Left ventricle myocardium inferior (tissue), 1 donor: ENCODE results near the gene LRP2. TPM values are rescaled to one million over a fixed set of nuclear protein-coding genes. Genes with fewer than 3 reads are reported as not detected.

ENCODE experiments used
- DNase-seq: peaks from one replicate; pipeline ENCODE4 v3.0.0-alpha.2; 2020
- H3K27ac ChIP-seq: fragments of 200-600 bp; replicated peaks from 2 replicates; pipeline ENCODE4 v1.8.0; 2021
- H3K27me3 ChIP-seq: fragments of 200-600 bp; 2 replicates; pipeline ENCODE4 v1.8.0; 2021; ENCODE audit warnings: low read depth
- H3K36me3 ChIP-seq: fragments of 200-600 bp; 2 replicates; pipeline ENCODE4 v1.8.0; 2021
- H3K4me1 ChIP-seq: fragments of 200-600 bp; 2 replicates; pipeline ENCODE4 v1.8.0; 2021
- H3K4me3 ChIP-seq: fragments of 200-600 bp; 2 replicates; pipeline ENCODE4 v1.8.0; 2021; ENCODE audit warnings: mild to moderate bottlenecking, moderate library complexity
- H3K9me3 ChIP-seq: fragments of 200-600 bp; replicated peaks from 2 replicates; pipeline ENCODE4 v1.8.0; 2021
- intact Hi-C: fragments of 100-400 bp; cut with micrococcal nuclease; formaldehyde crosslinking; loops from one replicate; pipeline ENCODE4 v1.11.0; 2022
- total RNA-seq: library from RNA; stranded (reverse); fragmentation: NEBNext Ultra II Directional; extraction: Animal tissue kit (Norgen Biotek cat#: 25700); gene quantifications from one replicate; pipeline ENCODE4 v1.2.1, GENCODE V29; 2021
- TF ChIP-seq, protein P1 (sequence below): fragments of 200-600 bp; IDR thresholded peaks from 2 replicates; pipeline ENCODE4 v1.8.0; 2021; ENCODE audit warnings: antibody characterized with exemption, mild to moderate bottlenecking, borderline replicate concordance
- donor health status: DM: no; HTN: yes; CAD: no; lungs with severe emphysema.

LRP2 gene
- total RNA-seq, 1 donor from 2014 or later, result 0.05 TPM

DNA sequence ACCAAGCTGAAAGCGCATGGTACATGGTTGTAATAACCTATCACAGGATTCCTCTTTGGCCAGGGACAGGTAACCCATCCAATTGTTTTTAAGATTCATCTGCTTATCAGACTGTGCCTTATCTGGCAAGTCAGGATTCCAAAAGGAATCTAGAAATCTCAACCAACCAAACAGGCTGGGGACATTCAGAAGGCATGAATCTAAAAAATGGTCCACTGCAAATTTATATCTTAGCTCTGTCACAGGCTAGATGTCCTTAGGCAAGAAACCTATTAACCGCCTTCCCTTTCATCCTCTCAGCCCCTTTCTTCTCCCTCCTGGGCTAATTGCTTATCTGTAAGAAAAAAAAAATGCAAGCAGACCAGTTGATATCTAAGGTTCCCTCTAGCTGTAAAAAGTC lies 4.3 kb downstream of the LRP2 start:
- Histone ChIP-seq H3K27me3 (peaks cover 53% of the 10 kb centered on the region), H3K4me3 (no peak overlapping the region), H3K9me3 (no peaks in the 10 kb centered on the region), H3K36me3 (no peaks in the 10 kb centered on the region), H3K27ac (no peak overlapping the region), H3K4me1 (peaks cover 17% of the 10 kb centered on the region)
- no peak for DNase-seq
- intact Hi-C loops, result no loop called here
- TF ChIP-seq, protein P1, sequence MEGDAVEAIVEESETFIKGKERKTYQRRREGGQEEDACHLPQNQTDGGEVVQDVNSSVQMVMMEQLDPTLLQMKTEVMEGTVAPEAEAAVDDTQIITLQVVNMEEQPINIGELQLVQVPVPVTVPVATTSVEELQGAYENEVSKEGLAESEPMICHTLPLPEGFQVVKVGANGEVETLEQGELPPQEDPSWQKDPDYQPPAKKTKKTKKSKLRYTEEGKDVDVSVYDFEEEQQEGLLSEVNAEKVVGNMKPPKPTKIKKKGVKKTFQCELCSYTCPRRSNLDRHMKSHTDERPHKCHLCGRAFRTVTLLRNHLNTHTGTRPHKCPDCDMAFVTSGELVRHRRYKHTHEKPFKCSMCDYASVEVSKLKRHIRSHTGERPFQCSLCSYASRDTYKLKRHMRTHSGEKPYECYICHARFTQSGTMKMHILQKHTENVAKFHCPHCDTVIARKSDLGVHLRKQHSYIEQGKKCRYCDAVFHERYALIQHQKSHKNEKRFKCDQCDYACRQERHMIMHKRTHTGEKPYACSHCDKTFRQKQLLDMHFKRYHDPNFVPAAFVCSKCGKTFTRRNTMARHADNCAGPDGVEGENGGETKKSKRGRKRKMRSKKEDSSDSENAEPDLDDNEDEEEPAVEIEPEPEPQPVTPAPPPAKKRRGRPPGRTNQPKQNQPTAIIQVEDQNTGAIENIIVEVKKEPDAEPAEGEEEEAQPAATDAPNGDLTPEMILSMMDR, result no peak

DNA sequence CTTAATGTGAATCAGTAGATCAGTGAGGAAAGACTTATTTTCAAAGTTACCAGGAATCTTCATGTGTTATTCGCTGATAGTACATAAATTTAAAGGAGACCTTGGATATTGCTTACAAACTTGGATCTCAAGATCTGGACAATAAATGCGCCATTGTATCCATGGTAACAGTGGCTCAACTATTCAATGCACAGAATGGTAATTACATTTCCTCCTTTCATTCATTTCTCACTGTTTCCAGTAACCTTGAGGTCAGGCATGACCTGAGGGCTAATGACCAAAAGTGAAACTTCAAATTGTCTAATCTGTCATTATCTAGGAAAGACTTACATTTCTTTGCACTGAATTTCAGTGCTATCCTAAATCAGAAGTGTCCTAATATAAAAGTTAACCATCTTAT lies 8.1 kb downstream of the LRP2 start:
- peaks cover 18% of the 10 kb centered on the region for H3K27me3 ChIP-seq
- H3K27ac ChIP-seq, result no peak overlapping the region
- intact Hi-C loops, result no loop called here
- TF ChIP-seq, protein P1, result no peak
- no peak for DNase-seq
- no peaks in the 10 kb centered on the region for H3K36me3 ChIP-seq
- no peak overlapping the region for H3K4me3 ChIP-seq
- H3K4me1 ChIP-seq, result no peaks in the 10 kb centered on the region
- H3K9me3 ChIP-seq, result no peaks in the 10 kb centered on the region

DNA sequence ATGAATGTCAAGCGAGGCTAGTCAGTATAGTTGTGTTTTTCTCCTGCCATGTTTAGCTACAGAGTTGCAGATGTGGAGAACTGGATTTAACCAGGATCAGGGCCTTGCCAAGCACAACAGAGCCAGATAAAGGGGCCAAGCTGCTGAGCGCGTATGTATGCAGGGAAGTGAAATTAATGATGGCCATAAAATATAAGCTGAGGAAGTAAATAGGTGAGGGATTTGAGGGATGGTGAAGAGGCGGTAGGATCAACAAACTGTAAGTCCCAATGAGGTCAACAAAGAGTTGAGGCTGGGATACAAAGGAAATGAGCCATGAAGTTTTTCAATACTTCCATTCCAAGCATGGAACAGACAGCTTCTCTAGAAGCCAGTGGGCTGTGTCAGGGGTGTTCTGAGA lies 10.6 kb downstream of the LRP2 start:
- no peak overlapping the region for H3K27ac ChIP-seq
- TF ChIP-seq, protein P1, result no peak
- no peaks in the 10 kb centered on the region for H3K36me3 ChIP-seq
- no peaks in the 10 kb centered on the region for H3K4me1 ChIP-seq
- DNase-seq, result no peak
- H3K4me3 ChIP-seq, result no peak overlapping the region
- H3K27me3 ChIP-seq, result no peaks in the 10 kb centered on the region
- intact Hi-C loops, result no loop called here
- H3K9me3 ChIP-seq, result no peaks in the 10 kb centered on the region

DNA sequence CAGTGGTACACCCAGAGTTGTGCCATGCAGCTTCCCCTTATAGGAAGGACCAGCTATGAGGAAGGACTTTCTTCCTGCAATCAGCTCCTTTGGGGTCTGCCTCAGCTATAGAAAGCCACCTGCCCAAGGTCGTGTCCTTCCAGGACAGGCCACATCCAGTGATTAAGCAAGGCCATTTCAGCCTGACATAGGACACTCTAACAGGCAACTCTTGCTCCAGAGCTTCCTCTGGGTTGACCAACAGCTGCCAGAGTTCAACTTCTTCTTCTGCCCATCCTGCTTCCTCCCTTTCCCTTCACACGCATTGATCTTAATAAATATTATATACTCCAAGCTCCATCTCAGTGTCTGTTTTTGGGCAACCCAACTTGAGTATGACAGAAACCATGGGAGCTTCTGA lies 12.8 kb downstream of the LRP2 start:
- intact Hi-C loops, result no loop called here
- TF ChIP-seq, protein P1, result no peak

DNA sequence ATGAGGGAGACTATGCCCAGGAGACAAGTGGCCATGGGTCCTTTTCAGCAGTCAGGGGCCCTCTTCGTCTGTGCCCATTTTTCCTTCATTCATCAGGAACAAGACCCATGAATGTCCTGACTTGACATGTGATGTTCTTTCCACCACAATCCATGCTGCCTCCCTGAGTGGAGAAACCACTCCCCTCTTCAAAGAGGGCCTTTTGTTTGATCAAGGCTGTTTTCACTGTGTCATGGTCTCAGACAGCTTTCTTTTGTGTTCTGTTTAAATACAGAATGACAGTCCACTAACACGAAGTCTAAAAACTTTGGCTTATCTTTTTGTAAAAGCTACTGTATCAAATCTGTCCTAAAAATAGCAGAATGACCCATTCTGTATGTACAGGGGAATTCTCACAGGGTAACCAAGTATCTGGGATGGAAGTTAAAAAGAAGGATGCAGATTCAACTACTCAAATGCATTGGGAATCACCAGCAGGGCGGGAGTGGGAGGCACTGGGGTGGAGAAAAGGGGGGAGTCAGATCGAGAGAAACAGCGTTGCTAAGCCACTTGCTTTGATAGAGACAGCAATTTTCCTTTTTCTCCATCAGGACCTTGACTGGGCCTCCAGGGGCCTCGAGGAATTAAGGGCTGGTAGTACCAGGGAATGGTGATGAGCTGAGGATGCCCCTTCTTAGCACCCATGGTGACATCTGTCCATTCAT lies 13.9 kb downstream of the LRP2 start:
- no peaks in the 10 kb centered on the region for H3K4me1 ChIP-seq

More for the DNA sequence above, 12.8 kb downstream of the LRP2 start:
- no peak for DNase-seq
- H3K27ac ChIP-seq, result no peak overlapping the region
- no peaks in the 10 kb centered on the region for H3K27me3 ChIP-seq
- no peaks in the 10 kb centered on the region for H3K4me1 ChIP-seq
- H3K9me3 ChIP-seq, result no peaks in the 10 kb centered on the region
- no peaks in the 10 kb centered on the region for H3K36me3 ChIP-seq
- no peak overlapping the region for H3K4me3 ChIP-seq

More for the DNA sequence above, 13.9 kb downstream of the LRP2 start:
- no peak overlapping the region for H3K27ac ChIP-seq
- no peaks in the 10 kb centered on the region for H3K27me3 ChIP-seq
- no peaks in the 10 kb centered on the region for H3K9me3 ChIP-seq
- no peak for DNase-seq
- no peaks in the 10 kb centered on the region for H3K36me3 ChIP-seq
- TF ChIP-seq, protein P1, result no peak
- H3K4me3 ChIP-seq, result no peak overlapping the region
- intact Hi-C loops, result no loop called here
